CD1c-positive myeloid dendritic cell (primary cell): Measurements from ENCODE around the gene ABCG1.

Experiments
- DNase-seq: peaks from one replicate; pipeline ENCODE4 v3.0.0-alpha.2; 2016; ENCODE audit errors: extremely low spot score

Gene ABCG1

GRCh38 chr21:42251654-42252324, 32.8 kb downstream of the ABCG1 start:
- DNase-seq: no peak

DNA sequence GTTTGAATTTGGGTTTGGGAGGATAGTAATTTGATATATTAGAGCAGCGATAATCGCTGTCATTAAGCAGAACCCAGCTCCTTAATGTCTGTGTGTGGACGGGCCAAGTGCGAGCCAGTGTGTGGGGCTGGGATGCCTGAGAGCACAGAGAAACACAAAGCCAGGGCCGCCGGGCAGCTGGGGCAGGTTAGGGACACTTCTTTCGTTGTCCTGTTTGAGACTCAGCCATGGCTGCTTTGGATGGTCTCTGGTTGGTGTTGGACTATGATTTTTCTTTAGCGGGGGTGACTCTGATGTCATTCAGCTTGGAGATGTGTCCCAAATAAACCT, 33.4 kb downstream of the ABCG1 start:
- no peak for DNase-seq

DNA sequence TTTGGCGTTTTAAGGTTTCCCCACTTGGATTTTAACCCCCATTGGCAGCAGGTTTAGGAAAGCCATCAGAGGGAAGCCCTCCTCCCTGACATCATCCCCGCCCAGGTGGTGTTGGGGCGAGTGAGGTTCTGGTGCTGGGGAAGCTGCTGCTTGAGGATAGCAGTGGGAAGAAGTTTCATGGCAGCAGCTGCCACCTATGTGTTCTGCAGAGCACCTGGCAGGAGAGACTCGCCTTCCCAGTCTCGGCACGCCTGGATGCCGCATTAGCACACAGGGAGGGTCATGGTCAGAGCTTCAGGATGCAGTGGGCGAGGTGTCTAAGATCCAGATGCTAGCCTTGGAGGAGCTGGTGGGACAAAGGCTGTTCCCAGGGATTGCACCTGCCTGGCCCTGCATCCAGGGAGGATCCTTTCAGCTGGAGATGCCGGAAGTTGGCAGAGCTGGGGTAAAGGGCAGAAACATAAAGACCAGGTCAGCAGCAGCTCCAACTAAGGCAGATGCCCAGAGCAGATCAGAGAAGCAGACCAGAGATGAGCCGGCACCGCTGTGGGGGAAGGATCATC, 33.9 kb downstream of the ABCG1 start:
- DNase-seq: no peak

DNA sequence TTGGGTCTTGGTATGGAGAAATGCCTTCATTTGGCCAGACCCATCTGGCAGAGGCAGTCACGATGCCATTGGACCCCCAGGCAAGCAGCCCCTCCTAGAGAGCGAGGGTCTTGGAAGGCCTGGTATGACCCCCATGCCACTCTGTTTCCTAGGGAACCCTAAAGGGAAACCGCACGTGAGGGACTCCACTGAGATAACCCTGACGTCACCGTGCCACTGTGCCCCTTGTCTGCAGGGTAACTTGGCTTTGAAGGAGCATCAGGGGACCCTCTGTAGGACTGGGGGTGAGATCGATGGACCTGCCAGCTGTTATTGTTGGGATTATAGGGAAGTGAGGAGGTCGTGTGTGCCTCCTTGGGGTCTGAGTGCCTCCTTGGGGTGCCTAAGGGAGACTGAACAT, 34.5 kb downstream of the ABCG1 start:
- no peak for DNase-seq

GRCh38 chr21:42254083-42254482, 35.1 kb downstream of the ABCG1 start:
- no peak for DNase-seq

- no peak for DNase-seq
Observed at GRCh38 chr21:42254651-42255601, 36.0 kb downstream of the ABCG1 start.

DNA sequence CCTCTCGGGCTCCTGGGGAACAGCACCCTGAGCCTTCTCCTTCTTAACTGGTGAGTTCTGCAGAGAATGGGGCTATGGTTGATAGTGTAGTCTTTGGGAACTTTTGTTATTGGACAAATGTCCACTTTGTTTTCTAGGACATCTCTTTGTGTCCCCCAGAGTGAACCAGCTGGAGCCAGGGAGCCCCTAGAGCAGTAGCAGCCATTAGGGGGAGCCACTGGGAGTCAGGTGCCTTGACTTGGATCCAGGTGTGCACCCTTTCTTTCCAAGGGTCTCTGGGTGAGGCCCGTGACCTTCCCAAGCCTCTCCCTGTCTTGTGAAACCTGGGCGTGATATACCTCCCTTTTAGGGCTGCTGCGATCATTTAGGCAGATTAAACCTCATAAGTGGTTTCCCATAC, 36.9 kb downstream of the ABCG1 start:
- DNase-seq: no peak

DNA sequence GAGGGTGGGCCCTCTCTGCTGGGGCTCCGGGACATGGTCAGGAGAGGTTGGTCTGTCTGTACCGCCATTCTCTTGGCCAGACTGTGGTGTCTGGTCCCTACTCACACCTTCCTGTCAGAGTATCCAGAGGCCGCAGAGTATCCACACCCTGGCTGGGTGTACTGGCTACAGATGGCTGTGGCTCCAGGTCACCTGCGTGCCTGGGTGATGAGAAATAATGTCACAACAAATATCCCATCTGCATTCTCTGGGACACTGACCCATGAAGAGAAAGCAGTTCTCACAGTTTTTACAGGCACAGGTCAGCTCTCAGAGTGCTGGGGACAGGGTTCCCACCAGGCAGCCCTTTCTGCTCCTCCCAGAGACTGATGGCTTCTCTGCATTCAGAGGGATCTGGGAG, 37.4 kb downstream of the ABCG1 start:
- no peak for DNase-seq

- no peak for DNase-seq
Observed at GRCh38 chr21:42257091-42257765, 38.3 kb downstream of the ABCG1 start.

GRCh38 chr21:42258150-42258884, 39.4 kb downstream of the ABCG1 start:
- peak; percentile 85 for DNase-seq

DNA sequence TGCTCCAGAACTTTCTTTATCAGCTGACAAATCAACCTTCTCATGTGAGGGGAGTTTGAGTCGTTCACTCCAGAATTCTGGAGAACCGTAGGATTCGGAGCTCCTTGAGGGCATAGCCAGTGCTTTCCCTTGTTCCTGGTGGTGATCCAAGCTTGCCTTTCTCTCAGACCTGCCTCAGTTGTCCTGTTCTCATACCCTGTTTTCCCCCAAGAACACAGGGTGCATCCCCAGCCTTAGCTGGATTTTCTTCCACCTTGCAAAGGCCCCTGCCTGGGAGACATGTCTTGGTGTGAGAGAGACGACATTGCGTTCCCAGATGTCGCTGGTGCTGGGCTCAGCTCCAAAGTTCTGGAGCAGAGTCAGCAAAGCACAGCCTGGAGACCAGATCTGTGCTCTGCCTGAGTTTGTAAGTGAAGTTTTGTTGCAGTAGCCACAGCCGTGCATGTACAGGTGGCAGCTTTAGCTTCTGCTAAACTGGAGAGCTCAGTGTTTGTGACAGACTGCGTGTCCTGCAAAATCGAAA, 40.0 kb downstream of the ABCG1 start:
- no peak for DNase-seq

DNA sequence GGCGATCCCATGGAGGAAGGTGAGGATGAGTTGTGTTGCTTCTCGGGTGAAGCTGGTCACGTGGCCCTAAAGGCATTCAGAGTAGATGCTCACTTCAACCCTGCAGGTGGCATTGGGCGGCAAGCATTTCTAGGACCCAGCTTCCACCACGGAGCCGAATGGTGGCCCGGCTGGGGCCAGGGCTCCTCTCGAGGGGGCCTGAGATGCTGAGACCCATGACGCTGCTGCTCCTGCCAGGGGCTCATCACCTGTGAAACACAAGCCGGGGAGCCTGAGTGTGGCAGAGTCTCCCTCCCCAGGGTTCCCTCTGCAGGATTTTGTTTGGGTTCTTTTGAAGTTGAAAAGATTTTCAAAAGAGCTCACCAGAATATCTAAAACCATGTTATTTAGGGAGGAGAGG, 41.2 kb downstream of the ABCG1 start:
- DNase-seq: no peak

DNA sequence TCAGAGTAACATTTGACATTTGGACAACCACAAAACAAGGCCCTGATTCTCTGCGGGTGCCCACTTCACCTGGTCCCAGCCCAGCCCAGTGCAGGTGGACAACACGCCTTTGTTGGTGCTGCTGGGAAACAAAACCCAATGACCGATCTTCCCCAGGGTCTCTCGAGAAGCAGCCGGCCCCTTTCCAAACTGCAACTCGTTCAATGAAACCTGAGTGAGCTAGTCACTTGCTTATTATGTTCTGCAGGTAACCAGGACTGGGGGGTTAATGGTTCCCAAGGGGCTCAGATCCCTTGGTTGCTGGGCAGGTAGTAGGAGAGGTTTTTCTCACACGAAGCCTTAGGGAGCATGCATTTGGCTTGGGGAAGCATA, 42.9 kb downstream of the ABCG1 start:
- DNase-seq: no peak

DNA sequence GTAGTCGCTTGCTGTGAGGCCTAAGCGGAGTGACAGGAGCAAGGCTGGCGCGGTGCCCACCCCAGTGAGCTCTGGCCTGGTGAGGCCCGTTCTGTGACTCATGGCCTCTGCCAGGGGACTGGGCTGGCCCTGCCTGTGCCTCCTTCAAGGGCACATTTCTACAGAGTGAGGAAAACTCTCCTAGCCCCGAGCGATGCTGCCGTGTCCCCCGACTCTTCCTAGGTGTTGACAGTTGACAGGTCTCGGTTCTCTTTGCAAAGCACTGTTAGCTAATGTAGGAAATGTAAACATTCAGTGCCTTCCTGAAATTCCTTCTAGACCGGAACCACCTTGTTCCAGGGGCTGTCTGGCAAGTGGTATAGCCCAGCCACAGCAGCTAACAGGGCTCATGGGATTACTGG, 43.9 kb downstream of the ABCG1 start:
- DNase-seq: peak; percentile 40

DNA sequence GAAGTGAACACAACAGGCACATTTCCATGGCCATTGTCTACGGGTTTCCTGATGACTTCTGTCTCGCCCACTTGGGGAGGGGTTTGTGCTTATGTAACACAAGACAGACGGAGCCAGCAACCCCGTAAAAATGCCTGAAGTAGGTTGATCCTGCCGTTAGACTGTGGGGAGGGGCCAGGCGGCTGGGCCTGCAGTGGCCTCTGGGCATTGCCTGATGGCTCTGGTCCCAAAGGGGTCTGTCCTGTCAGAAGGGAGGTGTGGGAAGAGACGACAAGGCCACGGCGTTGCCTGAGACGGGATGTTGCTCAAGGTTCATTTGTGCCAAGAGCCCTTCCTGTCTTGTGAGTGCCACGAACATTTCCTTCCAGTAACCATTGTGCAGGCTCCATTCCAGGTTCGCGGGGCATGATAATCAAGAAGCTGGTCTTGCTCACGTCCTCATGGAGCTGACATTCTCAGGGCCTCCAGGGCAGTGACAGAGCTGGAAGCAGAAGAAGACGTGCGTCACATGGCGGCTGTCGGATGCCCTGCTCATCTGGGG, 44.7 kb downstream of the ABCG1 start:
- peak; percentile 47 for DNase-seq

DNA sequence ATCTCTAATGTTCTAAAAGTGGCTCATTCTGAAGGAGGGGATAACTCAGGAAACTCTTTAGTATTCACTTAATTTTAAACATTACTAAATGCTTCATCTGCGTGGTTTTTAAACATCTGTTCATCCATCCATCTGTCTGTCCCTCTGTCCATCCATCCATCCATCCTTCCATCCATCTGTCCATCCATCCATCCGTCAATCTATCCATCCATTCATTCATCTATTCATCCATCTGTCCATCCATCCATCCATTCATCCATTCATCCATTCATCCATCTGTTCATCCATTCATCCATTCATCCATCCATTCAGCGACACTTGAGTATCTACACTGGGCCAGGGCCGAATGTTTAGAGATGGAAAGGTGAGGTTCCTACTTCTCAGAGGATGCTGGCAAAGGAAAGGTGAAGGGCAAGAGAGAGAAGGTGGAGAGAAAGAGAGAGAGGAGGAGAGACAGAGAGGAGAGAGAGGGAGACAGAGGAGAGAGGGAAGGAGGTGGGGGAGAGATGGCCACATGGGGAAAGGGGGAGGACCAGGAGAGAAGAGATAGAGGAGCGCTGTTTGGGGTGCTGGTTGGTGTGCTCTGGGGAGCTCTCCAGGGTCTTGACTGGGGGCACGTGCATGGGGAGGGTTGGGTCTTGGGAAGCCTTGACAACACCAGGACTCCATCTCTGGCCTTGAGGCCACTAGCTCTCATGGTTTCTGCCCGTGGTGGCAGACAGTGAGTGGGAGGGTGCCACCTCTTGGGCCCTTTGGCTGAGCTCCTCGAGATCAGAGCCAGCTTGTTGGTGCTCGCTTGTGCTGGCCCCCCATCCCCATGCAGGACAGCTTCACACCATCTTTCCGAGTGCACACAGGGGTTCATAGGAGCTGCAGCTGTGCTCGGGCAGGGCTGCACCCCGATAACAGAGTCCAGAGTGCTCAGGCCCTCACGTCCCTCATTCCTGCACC, 45.6 kb downstream of the ABCG1 start:
- no peak for DNase-seq

DNA sequence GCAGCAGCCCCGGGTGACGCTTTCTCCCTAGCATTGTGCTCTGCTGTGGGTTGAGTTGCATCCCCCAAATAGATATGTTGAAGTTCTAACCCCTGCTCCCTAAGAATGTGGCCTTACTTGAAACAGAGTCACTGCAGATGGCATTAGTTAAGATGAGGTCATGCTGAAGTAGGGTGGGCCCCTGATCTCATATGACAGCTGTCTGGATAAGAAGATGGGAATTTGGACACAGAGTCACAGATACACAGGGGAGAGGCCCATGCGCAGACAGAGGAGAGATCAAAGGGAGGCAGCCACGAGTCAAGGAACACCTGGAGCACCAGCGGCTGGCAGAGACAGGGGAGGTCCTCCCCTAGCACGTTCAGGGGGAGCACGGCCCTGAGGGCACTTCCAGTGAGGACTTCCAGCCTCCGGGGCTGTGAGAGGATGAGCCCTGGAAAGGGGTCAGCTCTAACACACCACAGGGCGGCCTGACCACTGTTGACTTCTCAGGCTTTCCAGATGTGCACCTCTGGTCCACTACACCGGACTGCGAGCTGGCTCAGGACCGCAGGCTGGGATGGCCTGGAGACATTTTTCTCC, 46.4 kb downstream of the ABCG1 start:
- no peak for DNase-seq

DNA sequence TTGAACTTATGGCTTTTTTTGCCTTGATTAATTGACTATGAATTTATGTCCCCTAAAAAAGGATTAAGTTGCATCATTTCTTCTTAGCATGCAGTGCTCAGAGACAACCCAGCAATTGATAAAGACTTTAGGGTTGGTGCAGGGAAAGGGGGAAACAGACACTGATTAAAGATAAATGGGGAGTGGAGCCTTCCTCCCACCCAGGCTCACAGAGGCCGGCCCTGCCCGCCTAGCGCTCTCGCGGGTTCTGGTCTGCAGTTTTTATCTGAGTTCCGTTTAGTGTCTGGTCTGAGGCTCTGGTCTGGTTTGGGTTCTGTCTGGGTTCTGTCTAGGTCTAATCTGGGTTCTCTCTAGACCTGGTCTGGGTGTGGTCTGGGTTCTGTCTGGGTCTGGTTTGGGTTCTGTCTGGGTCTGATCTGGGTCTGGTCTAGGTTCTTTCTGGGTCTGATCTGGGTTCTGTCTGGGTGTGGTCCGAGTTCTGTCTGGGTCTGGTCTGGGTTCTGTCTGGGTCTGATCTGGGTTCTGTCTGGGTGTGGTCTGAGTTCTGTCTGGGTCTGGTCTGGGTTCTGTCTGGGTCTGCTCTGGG, 48.1 kb downstream of the ABCG1 start:
- no peak for DNase-seq

GRCh38 chr21:42269386-42269785, 50.4 kb downstream of the ABCG1 start:
- no peak for DNase-seq
